Measurements from ENCODE around the gene B4GALNT2.
"Not testable (repeated sequence)": the region's sequence is repeated elsewhere in the genome, so short reads cannot be mapped to it uniquely, and the experiment has no call there.

The B4GALNT2 gene

GRCh38 chr17:49180998-49181635 is 48.5 kb downstream of the B4GALNT2 start:
- no peak for DNase-seq (ENCODE audit: low read depth)

- DNase-seq (ENCODE audit: low read depth) = no peak
Observed at GRCh38 chr17:49183341-49183740, 50.8 kb downstream of the B4GALNT2 start.

GRCh38 chr17:49183801-49184200 is 51.2 kb downstream of the B4GALNT2 start:
- DNase-seq (ENCODE audit: low read depth) = no peak

GRCh38 chr17:49184522-49184921 is 52.0 kb downstream of the B4GALNT2 start:
- not testable (repeated sequence) for DNase-seq (ENCODE audit: low read depth)

- DNase-seq (ENCODE audit: low read depth) = not testable (repeated sequence)
Observed at GRCh38 chr17:49185381-49185780, 52.8 kb downstream of the B4GALNT2 start.

- no peak for DNase-seq (ENCODE audit: low read depth)
Observed at GRCh38 chr17:49187301-49187700, 54.7 kb downstream of the B4GALNT2 start.

GRCh38 chr17:49190932-49191331 is 58.4 kb downstream of the B4GALNT2 start:
- no peak for DNase-seq (ENCODE audit: low read depth)

GRCh38 chr17:49191409-49191916 is 58.9 kb downstream of the B4GALNT2 start:
- DNase-seq (ENCODE audit: low read depth) = no peak

- DNase-seq (ENCODE audit: low read depth) = peak; percentile 83
Observed at GRCh38 chr17:49191917-49192741, 59.6 kb downstream of the B4GALNT2 start.

GRCh38 chr17:49193513-49194296 is 61.1 kb downstream of the B4GALNT2 start:
- no peak for DNase-seq (ENCODE audit: low read depth)

- DNase-seq (ENCODE audit: low read depth) = no peak
Observed at GRCh38 chr17:49194297-49194607, 61.7 kb downstream of the B4GALNT2 start.

GRCh38 chr17:49195751-49196150 is 63.2 kb downstream of the B4GALNT2 start:
- DNase-seq (ENCODE audit: low read depth) = no peak

- DNase-seq (ENCODE audit: low read depth) = no peak
Observed at GRCh38 chr17:49196520-49196919, 64.0 kb downstream of the B4GALNT2 start.

GRCh38 chr17:49197346-49197998 is 64.9 kb downstream of the B4GALNT2 start:
- no peak for DNase-seq (ENCODE audit: low read depth)

- no peak for DNase-seq (ENCODE audit: low read depth)
Observed at GRCh38 chr17:49198211-49198610, 65.6 kb downstream of the B4GALNT2 start.

- DNase-seq (ENCODE audit: low read depth) = no peak
Observed at GRCh38 chr17:49200423-49201083, 68.0 kb downstream of the B4GALNT2 start.

GRCh38 chr17:49201481-49201927 is 68.9 kb downstream of the B4GALNT2 start:
- DNase-seq (ENCODE audit: low read depth) = no peak

- DNase-seq (ENCODE audit: low read depth) = no peak
Observed at GRCh38 chr17:49203796-49204195, 71.2 kb downstream of the B4GALNT2 start.

GRCh38 chr17:49204516-49204915 is 71.9 kb downstream of the B4GALNT2 start:
- DNase-seq (ENCODE audit: low read depth) = no peak

GRCh38 chr17:49209061-49209571 is 76.5 kb downstream of the B4GALNT2 start:
- DNase-seq (ENCODE audit: low read depth) = no peak

Data from T follicular helper cell (primary cell).